LNCAP (cell line): Measurements from ENCODE around the gene CTNNA2.

Experiments
- CTCF ChIP-seq: fragments of 450-650 bp; IDR thresholded peaks from 2 replicates; pipeline ENCODE4 v1.5.1; 2017; ENCODE audit warnings: mild to moderate bottlenecking

Gene CTNNA2

GRCh38 chr2:79552653-79553052 lies 39.8 kb downstream of the CTNNA2 start:
- TF ChIP-seq CTCF = no peak

GRCh38 chr2:79554899-79555298 lies 42.0 kb downstream of the CTNNA2 start:
- TF ChIP-seq CTCF = no peak

DNA sequence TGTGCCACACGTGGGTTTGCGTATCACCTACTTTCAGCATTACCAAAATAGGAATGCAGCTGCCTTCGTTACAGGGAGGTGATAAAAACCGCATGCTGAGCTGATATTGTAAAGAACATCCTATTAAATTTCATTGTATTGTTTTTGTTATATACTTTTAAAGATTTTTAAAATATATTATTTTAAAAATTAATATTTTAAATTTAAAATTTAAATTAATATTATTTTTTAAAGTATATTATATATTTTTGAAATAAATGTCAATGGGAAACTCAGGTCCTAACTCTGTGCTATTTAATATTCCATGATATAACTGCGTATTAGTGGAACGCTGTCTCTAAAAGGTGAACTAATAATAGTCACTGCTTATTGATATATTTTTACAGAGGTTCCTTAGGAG lies 51.2 kb downstream of the CTNNA2 start:
- TF ChIP-seq CTCF = no peak

DNA sequence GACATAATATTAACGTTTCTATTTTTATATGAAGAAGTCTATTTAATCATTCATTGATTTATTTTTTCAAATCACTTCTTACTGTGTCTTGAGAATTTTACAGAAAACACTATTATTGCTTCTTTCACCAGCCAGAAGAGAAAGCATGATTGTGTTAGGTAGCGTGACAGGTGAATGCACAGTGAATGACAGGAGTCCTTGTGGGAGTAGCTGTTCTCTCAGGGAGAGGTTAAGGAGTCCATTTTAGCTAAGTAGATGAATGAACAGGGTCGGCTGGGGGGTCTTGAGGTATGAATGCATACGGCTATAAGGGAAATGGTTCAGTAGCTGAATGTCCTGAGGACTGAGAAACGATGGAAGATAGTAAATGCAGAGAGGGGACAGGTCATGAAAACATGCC lies 56.2 kb downstream of the CTNNA2 start:
- TF ChIP-seq CTCF = no peak

- no peak for TF ChIP-seq CTCF
These were observed 61.2 kb downstream of the CTNNA2 start for GRCh38 chr2:79573895-79574674.

DNA sequence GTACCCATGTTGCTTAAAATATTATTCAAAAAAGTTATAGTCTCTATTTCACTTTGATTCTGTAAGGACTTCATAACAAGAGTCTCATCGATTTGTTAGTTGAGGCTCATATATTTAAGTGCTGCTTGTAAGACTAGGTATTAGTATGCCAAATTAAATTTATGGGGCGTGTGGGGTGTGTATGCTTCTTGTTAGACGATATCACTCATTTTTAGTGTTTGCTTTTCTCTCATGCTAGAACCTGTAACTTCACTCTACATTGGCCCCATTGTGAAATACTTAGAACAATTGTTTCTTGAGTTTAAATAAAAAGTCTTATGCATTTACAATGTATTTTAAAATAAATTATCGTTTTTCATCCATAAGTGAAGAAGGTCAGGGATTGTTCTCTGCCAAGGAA lies 63.6 kb downstream of the CTNNA2 start:
- no peak for TF ChIP-seq CTCF

DNA sequence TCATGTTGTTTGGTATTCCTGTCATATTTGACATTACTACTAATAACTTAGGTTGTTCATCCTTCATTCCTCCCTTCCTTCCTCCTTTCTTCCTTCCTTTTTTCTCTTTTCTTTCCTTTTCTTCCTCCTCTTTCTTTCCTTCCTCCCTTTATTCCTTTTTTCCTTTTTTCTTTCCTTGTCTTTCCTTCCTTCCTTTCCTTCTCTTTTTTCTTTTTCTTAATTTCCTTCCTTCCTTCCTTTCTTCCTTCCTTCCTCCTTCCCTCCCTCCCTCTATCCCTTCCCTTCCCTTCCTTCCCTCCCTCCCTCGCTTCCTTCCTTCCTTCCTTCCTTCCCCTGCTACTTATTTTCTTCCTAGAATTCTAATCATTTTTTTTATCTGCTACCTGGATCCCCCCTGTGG lies 66.1 kb downstream of the CTNNA2 start:
- TF ChIP-seq CTCF = no peak

DNA sequence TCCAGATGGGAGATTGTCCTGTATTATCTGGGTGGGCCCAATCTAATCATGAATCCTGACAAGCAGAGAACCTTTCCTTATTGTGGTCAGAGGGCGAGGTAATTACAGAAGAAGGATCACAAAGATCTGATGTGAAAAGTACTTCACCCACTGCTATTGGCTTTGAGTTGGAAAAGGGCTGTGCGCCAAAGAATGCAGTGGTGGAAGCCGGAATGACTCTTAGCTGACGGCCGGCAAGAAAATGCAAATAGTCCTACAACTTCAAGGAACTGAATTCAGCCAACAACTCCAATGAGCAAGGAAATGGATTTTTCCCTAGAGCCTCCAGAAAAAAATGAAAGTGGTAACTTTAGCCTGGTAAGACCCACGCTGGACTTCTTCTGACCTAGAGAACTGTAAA lies 67.3 kb downstream of the CTNNA2 start:
- TF ChIP-seq CTCF = no peak
